Neural crest cell (in vitro differentiated cells): ENCODE results near the gene CLNK. TPM values are rescaled to one million over a fixed set of nuclear protein-coding genes. Genes with fewer than 3 reads are reported as not detected.

Experiments
- DNase-seq: peaks from one replicate; pipeline ENCODE4 v3.0.0; 2021; ENCODE audit warnings: low read depth, mixed read lengths, low spot score
- H3K27ac Mint-ChIP-seq: one replicate; pipeline ENCODE4 v1.8.0; 2021; ENCODE audit warnings: mild to moderate bottlenecking, mixed read lengths; ENCODE audit not compliant: unreplicated experiment
- H3K27me3 Mint-ChIP-seq: 2 replicates; pipeline ENCODE4 v1.8.0; 2021; ENCODE audit warnings: low read depth, mild to moderate bottlenecking, mixed read lengths
- H3K36me3 Mint-ChIP-seq: 2 replicates; pipeline ENCODE4 v1.8.0; 2021; ENCODE audit warnings: low read depth, mild to moderate bottlenecking, mixed read lengths
- H3K4me1 Mint-ChIP-seq: 2 replicates; pipeline ENCODE4 v1.8.0; 2021; ENCODE audit warnings: mixed read lengths
- H3K4me3 Mint-ChIP-seq: one replicate; pipeline ENCODE4 v1.8.0; 2021; ENCODE audit warnings: mild to moderate bottlenecking, mixed read lengths
- H3K9me3 Mint-ChIP-seq: 2 replicates; pipeline ENCODE4 v1.8.0; 2021; ENCODE audit warnings: mixed read lengths
- total RNA-seq: library from RNA; stranded (reverse); gene quantifications from 2 replicates; pipeline ENCODE4 v1.2.1, GENCODE V29; 2021
- TF ChIP-seq, protein P1 (sequence below): fragments of 200-600 bp; sonication (generic); conservative IDR thresholded peaks from 2 replicates; pipeline ENCODE4 v1.5.0; 2021; ENCODE audit warnings: antibody characterized with exemption, mild to moderate bottlenecking

Gene CLNK
- total RNA-seq, 1 donor from 2014 or later = not detected

DNA sequence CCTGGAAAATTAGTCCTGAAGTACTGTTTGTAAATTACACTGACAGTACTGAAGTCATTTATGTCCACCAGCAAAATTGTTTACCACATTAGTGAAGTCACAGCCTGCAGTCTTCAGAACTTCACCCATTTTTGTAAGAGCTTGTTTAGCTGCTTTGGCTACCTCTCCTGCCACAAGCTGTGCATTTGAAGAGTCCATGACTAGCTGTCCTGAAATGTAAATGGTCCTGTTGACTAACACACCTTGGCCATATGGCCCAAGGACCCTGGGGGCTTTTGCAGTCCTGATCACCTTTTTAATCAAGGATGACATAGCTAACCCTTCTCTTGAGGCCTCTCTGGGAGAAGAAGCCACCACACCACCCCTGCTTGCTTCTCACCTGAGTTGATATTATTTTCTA, 205.9 kb downstream of the CLNK start:
- Mint-ChIP-seq H3K27ac (no peak overlapping the region), H3K4me3 (no peak overlapping the region), H3K27me3 (no peaks in the 10 kb centered on the region), H3K4me1 (no peaks in the 10 kb centered on the region), H3K9me3 (no peaks in the 10 kb centered on the region), H3K36me3 (no peaks in the 10 kb centered on the region)
- no peak for DNase-seq
- TF ChIP-seq, protein P1, sequence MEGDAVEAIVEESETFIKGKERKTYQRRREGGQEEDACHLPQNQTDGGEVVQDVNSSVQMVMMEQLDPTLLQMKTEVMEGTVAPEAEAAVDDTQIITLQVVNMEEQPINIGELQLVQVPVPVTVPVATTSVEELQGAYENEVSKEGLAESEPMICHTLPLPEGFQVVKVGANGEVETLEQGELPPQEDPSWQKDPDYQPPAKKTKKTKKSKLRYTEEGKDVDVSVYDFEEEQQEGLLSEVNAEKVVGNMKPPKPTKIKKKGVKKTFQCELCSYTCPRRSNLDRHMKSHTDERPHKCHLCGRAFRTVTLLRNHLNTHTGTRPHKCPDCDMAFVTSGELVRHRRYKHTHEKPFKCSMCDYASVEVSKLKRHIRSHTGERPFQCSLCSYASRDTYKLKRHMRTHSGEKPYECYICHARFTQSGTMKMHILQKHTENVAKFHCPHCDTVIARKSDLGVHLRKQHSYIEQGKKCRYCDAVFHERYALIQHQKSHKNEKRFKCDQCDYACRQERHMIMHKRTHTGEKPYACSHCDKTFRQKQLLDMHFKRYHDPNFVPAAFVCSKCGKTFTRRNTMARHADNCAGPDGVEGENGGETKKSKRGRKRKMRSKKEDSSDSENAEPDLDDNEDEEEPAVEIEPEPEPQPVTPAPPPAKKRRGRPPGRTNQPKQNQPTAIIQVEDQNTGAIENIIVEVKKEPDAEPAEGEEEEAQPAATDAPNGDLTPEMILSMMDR = no peak

DNA sequence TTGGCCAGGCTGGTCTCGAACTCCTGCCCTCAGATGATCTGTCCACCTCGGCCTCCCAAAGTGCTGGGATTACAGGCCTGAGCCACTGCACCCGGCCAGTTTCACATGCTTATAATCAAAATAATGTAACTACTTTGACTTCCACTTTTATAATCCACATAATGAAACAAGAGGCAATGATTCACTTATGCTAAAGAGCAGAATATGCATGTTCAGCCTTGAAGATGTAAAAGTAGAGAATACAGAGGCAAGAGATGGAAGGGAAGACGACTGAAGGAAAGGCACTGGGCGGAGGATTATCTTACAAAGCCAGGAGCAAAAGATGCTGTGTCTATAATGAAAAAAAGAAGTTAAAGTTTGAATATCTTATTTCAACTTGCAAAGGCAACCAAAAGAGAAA, 214.1 kb downstream of the CLNK start:
- no peaks in the 10 kb centered on the region for H3K27me3 Mint-ChIP-seq
- TF ChIP-seq, protein P1 = no peak
- no peaks in the 10 kb centered on the region for H3K9me3 Mint-ChIP-seq
- H3K4me1 Mint-ChIP-seq = no peaks in the 10 kb centered on the region
- no peaks in the 10 kb centered on the region for H3K36me3 Mint-ChIP-seq
- DNase-seq = no peak
- H3K27ac Mint-ChIP-seq = no peak overlapping the region
- no peak overlapping the region for H3K4me3 Mint-ChIP-seq

DNA sequence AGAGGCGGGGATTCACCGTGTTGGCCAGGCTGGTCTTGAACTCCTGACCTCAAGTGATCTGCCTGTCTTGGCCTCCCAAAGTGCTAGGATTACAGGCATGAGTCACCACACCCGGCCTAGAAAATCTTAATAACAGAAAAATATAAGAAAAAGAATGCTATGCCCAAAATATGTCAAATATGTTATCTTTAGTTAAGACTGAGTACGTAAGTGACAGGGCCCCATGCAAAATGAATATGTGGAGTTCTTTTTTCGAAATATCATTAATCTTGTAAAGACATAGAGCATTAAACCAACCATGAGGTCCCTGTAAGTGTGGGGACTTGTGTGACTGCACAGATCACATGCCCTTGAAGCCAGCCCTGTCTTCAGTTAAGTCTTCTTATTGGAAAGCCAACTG, 218.4 kb downstream of the CLNK start:
- peaks cover 5% of the 10 kb centered on the region for H3K4me1 Mint-ChIP-seq
- TF ChIP-seq, protein P1 = no peak

DNA sequence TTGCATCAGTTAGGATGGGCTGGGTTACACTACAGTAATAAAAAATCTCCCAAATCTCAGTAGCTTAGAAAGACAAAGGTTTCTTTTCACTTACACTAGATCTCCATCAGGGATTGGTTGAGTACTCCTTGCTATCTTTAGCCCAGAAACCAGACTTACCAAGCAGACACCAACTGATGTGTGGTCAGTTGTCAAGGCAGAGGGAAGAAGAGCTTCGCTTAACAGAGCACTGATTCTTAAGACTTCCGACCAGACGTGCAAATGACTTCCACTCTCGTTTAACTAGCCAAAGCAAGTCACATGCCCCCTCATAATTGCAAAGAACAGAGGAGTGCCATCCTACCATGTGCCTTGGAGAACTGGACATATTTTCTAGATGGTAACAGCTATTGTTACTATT, 221.7 kb downstream of the CLNK start:
- Mint-ChIP-seq H3K4me1 (peaks cover 10% of the 10 kb centered on the region), H3K36me3 (peaks cover 23% of the 10 kb centered on the region), H3K9me3 (peaks cover 13% of the 10 kb centered on the region), H3K4me3 (peak overlapping the region; percentile 3), H3K27ac (no peak overlapping the region), H3K27me3 (peaks cover 60% of the 10 kb centered on the region)
- no peak for DNase-seq
- TF ChIP-seq, protein P1 = no peak

More for the DNA sequence above, 218.4 kb downstream of the CLNK start:
- DNase-seq = no peak
- peaks cover 11% of the 10 kb centered on the region for H3K36me3 Mint-ChIP-seq
- peaks cover 6% of the 10 kb centered on the region for H3K9me3 Mint-ChIP-seq
- no peak overlapping the region for H3K27ac Mint-ChIP-seq
- H3K27me3 Mint-ChIP-seq = peaks cover 37% of the 10 kb centered on the region
- H3K4me3 Mint-ChIP-seq = no peak overlapping the region

DNA sequence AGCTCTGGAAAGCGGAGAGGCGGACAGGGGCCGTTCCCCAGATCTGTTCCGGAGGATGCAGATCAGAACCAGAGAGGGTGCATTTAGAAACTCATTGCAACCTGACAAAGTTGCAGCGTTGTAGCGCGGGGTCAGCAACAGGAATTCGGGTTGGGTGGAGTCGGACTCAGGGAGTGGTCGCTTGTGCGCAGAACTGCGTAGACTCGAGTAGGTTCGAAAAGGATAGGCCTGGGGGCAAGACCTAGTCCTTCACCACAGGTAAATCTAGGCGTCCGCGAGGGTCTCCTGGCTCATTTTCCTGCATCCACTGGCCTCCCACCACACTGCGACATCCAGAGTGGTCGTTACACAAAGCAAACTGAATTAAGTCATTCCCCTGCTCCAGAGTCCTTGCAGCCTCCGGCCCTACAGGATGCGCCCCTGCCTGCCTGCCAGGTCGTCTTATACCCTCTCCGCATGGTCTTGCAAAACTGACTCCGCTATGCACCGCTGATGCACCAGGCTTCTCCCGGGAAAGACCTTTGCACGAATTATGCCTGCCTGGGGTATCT, 222.6 kb downstream of the CLNK start:
- peak overlapping the region; percentile 87 for H3K4me3 Mint-ChIP-seq
- peaks cover 10% of the 10 kb centered on the region for H3K4me1 Mint-ChIP-seq
- peaks cover 25% of the 10 kb centered on the region for H3K36me3 Mint-ChIP-seq
- no peak for DNase-seq
- peaks cover 62% of the 10 kb centered on the region for H3K27me3 Mint-ChIP-seq
- peaks cover 15% of the 10 kb centered on the region for H3K9me3 Mint-ChIP-seq
- TF ChIP-seq, protein P1 = no peak
- no peak overlapping the region for H3K27ac Mint-ChIP-seq
